ENCODE data around the gene KRTAP4-16. TPM values are rescaled to one million over a fixed set of nuclear protein-coding genes. Genes with fewer than 3 reads are reported as not detected.
"Not testable (repeated sequence)": the region's sequence is repeated elsewhere in the genome, so short reads cannot be mapped to it uniquely, and the experiment has no call there.

The KRTAP4-16 gene
- total RNA-seq, 8 experiments from 2014 or later, result 0.47 TPM; not detected in 7

DNA sequence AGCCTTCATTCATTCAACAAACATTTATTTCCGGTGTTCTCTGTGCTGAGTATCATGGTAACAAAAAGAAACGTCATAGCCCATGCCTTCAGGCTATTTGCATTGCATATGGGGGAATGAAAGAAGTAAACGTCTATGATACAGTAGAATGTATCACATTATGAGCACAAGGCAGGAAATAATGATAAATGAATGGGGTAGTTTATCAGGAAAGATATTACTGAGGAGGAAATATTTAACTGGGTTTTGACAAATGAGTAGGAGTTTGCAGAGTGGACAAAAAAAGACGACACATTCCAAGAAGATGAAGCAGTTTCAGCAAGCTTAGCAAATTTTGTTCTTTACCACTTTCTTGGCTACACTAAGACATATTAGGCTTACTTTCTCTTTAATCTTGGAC, 19.4 kb downstream of the KRTAP4-16 start:
- in situ Hi-C loops (cut with MboI; ENCODE audit: low pct_unique_long_range_greater_than_20kb in 2 of 9, low sequenced_read_pairs in 9 of 9, unreplicated experiment in 9 of 9), result no loop called here
- ATAC-seq (replicated peaks in 6 of 8), result peak in 2 of 8 experiments; percentile 37 to 59
- Histone ChIP-seq H3K27ac (no peak overlapping the region), H3K4me1 (replicated peaks in 1 of 2) (no peaks in the 10 kb centered on the region), H3K4me3 (no peak overlapping the region)
- WGBS, 10 experiments, result 25 to 79% (median 58%) methylated on average over 1 to 4 of the region's 4 CpGs

DNA sequence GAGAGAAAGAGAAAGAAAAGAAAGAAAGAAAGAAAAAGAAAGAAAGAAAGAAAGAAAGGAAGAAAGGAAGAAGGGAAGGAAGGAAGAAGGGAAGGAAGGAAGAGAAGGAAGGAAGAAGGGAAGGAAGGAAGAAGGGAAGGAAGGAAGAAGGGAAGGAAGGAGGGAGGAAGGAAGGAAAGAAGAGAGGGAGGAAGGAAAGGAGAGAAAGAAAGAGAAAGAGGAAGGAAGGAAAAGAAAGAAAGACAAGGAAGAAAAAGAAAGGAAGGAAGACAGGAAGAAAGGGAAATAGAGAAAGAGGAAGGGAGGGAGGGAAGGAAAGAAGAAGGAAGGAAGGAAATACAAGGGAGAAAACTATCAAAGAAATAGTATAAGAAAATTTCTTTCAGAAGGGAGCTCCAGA, 25.2 kb downstream of the KRTAP4-16 start:
- H3K4me1 ChIP-seq (replicated peaks in 1 of 2), result peaks cover 0 to 3% of the 10 kb centered on the region in 2 donors
- H3K4me3 ChIP-seq, result no peak overlapping the region
- in situ Hi-C loops (cut with MboI; ENCODE audit: low pct_unique_long_range_greater_than_20kb in 2 of 9, low sequenced_read_pairs in 9 of 9, unreplicated experiment in 9 of 9), result no loop called here
- H3K27ac ChIP-seq, result no peak overlapping the region
- no peak for ATAC-seq (replicated peaks in 6 of 8)

DNA sequence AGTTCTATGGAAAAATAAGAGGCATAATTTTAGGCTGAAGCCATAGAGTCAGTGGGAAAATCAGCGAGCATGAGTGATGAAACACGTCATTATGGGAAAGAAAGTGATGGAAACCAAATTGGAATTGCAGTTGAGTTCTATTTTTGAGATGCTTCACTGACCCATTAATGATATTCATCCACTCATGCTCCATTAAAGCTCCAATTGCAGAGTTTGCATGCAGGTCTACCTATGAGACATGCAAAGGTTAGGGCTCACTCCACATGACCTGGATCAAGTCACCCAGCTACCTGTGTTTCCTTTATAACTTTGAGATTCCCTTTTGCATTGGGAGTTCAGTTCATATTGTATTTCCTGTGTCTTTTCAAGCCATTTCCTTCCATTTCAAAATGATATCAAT, 28.3 kb downstream of the KRTAP4-16 start:
- in situ Hi-C loops (cut with MboI; ENCODE audit: low pct_unique_long_range_greater_than_20kb in 2 of 9, low sequenced_read_pairs in 9 of 9, unreplicated experiment in 9 of 9), result no loop called here
- peaks cover 0 to 3% of the 10 kb centered on the region in 2 donors for H3K4me1 ChIP-seq (replicated peaks in 1 of 2)
- no peak overlapping the region for H3K4me3 ChIP-seq
- no peak overlapping the region for H3K27ac ChIP-seq
- 60 to 100% (median 80%) methylated on average over 1 to 2 of the region's 2 CpGs; no CpG with 5 or more reads in 2 of the 10 experiments for WGBS, 10 experiments
- peak in 1 of 8 experiments; percentile 13 for ATAC-seq (replicated peaks in 6 of 8)

DNA sequence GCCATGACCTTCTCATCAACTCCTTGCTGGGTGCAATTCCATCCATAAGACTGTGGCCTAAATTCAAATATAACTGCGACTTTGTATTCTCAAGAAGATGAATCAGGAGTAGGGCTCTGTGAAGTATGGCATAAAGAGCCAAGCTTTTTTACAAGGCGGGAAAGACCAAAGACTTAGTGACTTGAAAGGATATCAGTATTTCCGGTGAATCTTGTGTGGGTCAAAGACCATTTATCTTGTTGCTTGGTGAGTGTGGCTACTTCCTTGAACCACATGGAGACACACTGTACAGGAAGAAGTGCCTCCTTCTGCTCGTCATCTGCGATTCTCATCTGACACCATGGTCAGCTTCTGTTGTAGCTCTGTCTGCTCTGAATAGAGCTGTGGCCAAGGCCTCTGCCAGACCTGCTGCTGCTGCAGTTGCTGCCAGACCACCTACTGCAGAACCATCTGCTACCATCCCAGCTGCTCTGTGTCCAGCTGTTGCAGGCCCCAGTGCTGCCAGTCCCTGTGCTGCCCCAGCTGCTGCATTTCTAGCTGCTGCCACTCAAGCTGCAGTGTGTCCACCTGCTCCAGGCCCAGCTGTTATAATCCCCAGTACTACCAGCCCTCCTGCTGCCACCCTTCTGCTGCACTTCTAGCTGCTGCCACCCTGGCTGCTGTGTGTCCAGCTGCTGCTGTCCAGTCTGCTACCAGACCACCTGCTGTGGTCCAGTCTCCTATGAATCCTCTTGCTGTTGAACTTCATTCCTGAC, 30.2 kb downstream of the KRTAP4-16 start:
- no peak for ATAC-seq (replicated peaks in 6 of 8)
- WGBS, 10 experiments, result 88 to 100% (median 97%) methylated on average over 1 to 5 of the region's 5 CpGs; no CpG with 5 or more reads in 3 of the 10 experiments
- in situ Hi-C loops (cut with MboI; ENCODE audit: low pct_unique_long_range_greater_than_20kb in 2 of 9, low sequenced_read_pairs in 9 of 9, unreplicated experiment in 9 of 9), result no loop called here
- no peak overlapping the region for H3K27ac ChIP-seq
- no peak overlapping the region for H3K4me3 ChIP-seq
- peaks cover 0 to 3% of the 10 kb centered on the region in 2 donors for H3K4me1 ChIP-seq (replicated peaks in 1 of 2)

DNA sequence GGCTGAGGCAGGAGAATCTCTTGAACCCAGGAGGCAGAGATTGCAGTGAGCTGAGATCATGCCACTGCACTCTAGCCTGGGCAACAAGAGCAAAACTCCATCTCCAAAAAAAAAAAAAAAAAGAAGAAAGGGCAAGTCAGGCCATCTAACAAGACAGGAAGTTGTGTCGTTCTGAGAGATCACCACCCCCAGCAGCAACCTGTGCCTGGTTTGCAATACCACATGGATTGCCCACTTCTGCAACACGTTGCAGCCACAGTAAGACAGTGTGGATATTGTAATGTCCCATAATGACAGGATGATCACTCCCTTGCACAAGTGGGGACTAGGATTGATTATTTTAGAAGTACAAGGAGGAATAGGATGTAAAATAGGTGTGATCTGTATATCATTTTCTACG, 33.0 kb downstream of the KRTAP4-16 start:
- 50 to 100% (median 83%) methylated on average over 1 to 3 of the region's 3 CpGs; no CpG with 5 or more reads in 3 of the 10 experiments for WGBS, 10 experiments
- H3K4me1 ChIP-seq (replicated peaks in 1 of 2), result peaks cover 0 to 3% of the 10 kb centered on the region in 2 donors
- H3K4me3 ChIP-seq, result no peak overlapping the region
- ATAC-seq (replicated peaks in 6 of 8), result no peak
- H3K27ac ChIP-seq, result no peak overlapping the region
- in situ Hi-C loops (cut with MboI; ENCODE audit: low pct_unique_long_range_greater_than_20kb in 2 of 9, low sequenced_read_pairs in 9 of 9, unreplicated experiment in 9 of 9), result no loop called here

DNA sequence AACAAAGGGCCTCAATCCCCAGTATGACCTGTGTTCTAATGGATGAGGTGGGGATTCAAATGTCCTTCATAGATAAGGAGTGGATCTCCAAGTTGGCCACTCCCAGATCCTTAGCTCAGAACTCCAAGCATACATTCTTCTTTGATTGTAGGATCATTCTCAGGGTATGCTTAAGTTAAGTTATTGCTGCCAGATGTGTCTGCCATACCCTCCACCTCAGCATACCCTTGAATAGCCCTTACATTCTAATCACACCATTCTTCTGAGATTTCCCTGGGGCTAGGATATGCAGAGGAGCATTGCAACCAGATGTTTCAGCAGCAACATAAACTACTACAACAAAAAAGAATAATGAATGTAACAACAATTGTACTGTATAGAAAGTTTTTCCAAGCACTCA, 34.7 kb downstream of the KRTAP4-16 start:
- peak in 3 of 8 experiments; percentile 83 to 93 (median 89) for ATAC-seq (replicated peaks in 6 of 8)
- Histone ChIP-seq H3K4me1 (replicated peaks in 1 of 2) (no peaks in the 10 kb centered on the region), H3K27ac (no peak overlapping the region), H3K4me3 (no peak overlapping the region)
- in situ Hi-C loops (cut with MboI; ENCODE audit: low pct_unique_long_range_greater_than_20kb in 2 of 9, low sequenced_read_pairs in 9 of 9, unreplicated experiment in 9 of 9), result no loop called here

DNA sequence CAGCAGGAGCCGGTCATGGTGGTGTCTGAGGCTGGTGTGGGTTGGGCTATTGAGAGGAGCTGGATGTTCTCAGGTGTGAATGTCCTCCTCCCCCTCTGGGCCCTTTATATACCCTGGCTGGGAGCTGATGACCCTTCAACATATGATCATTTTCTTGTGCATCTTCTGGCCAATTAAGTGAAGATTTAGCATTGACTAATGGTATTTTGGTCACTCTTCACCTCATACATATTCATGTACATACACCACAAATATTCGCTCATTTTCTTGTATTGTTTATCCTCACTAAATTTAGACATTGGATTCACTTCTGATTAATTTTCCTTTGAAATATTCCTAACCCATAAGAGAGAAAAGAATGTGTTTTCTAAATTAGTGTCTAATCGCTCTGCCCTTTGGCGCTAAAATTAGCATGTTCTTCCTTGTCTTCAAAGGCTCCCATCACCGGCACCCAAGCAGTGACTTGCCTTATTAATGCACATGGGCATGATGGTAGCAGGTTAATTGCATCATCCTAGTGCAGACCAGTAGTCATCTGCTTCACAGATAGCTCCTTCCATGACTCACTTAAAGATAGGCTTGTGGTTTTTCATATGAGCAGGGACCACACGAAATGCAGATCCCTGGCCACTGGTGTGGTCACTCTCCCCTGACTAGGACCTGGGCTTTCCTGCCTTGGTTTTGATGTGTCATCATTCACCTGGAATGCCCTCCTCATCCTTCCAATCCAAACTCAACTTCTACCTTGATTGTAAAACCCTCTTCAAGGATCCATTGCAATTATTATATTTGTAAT, 36.0 kb downstream of the KRTAP4-16 start, which contains the start of gene KRTAP2-4:
Gene KRTAP2-4 (minus strand): TSS at position 51 of the 796 bp plus-strand sequence. CDS start 34 bp downstream, at position 17.
- WGBS, 10 experiments, result 51 to 100% (median 91%) methylated on average over 1 to 5 of the region's 6 CpGs
- peak in 6 of 8 experiments; percentile 16 to 90 (median 56) for ATAC-seq (replicated peaks in 6 of 8)
- in situ Hi-C loops (cut with MboI; ENCODE audit: low pct_unique_long_range_greater_than_20kb in 2 of 9, low sequenced_read_pairs in 9 of 9, unreplicated experiment in 9 of 9), result no loop called here
- H3K4me1 ChIP-seq (replicated peaks in 1 of 2), result no peaks in the 10 kb centered on the region
- H3K4me3 ChIP-seq, result no peak within 1 kb of the TSS
- no peak within 1 kb of the TSS for H3K27ac ChIP-seq

DNA sequence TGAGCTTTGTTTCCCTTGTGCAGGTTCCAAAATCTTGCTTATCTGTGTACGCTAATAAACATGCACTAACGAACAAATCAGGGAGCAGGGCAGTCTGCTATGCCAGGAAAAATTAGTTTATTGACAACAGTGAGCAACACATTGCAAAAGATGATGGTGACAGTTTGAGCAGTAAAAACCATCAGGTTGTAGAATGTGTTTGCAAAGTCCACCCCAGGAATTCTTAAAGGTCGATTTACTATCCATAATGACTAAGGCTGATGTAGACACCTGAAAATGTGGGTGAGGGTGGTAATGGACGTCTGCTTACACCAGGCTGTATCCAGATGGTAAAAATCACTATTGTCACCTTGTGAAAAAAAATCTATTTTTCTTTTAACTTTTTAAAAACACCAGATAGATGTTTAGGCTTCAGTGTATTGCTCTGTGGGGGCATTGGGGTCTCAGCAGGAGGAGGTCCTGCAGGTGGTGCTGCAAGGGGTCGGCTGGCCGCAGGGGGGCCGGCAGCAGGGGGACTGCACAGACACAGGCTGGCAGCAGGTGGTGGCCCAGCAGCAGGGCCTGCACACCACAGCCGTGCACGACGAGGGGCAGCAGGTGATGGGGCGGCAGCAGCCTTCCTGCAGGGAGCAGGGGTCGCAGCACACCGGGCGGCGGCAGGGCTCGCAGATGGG, 36.9 kb downstream of the KRTAP4-16 start:
- ATAC-seq (replicated peaks in 6 of 8); H3K27ac ChIP-seq; H3K4me3 ChIP-seq; in situ Hi-C loops (cut with MboI; ENCODE audit: low pct_unique_long_range_greater_than_20kb in 2 of 9, low sequenced_read_pairs in 9 of 9, unreplicated experiment in 9 of 9); H3K4me1 ChIP-seq (replicated peaks in 1 of 2): not testable (repeated sequence)
- 46 to 95% (median 78%) methylated on average over 1 to 4 of the region's 16 CpGs; no CpG with 5 or more reads in 1 of the 10 experiments for WGBS, 10 experiments

DNA sequence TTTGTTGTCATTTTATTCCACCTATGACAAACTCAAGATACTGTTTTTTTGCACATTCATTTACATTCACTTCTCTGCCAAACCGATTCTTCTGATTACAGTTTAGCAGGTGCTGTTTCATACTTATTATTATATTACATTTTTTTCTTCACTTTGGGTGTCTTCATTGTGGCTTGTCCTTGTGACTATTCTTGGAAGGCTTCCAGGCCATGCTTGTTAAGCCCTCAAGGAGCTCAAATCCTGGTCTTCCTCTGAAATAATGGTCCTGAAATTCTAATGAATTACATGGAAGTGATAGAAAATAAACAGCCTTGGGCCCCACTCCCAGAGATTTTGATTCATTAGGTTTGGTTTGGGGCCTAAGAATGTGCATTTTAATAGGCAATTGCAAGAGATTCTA, 37.7 kb downstream of the KRTAP4-16 start:
- in situ Hi-C loops (cut with MboI; ENCODE audit: low pct_unique_long_range_greater_than_20kb in 2 of 9, low sequenced_read_pairs in 9 of 9, unreplicated experiment in 9 of 9), result no loop called here
- ATAC-seq (replicated peaks in 6 of 8), result no peak
- Histone ChIP-seq H3K4me1 (replicated peaks in 1 of 2) (no peaks in the 10 kb centered on the region), H3K27ac (no peak overlapping the region), H3K4me3 (no peak overlapping the region)
- WGBS, 10 experiments, result 56 to 100% (median 87%) methylated on average over 1 of the region's 1 CpG; no CpG with 5 or more reads in 1 of the 10 experiments

DNA sequence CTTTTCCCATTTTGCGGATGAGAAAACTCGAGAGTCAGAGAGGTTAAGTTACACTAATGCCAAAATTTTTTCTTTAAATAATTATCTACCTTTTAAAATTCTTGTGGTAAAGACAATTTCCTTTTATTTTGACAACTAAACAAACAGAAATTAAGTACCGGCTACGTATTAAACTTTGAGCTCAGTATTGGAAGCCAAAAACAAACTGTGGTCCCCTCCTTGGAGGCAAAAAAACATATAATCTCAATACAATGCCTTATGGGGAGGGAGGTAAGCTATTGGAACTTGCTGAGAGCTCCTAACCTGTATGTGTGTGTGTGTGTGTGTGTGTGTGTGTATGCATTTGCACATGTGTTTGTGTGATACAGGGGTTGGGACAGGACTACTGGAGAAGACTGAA, 38.6 kb downstream of the KRTAP4-16 start:
- 75 to 98% (median 89%) methylated on average over 2 to 4 of the region's 4 CpGs; no CpG with 5 or more reads in 2 of the 10 experiments for WGBS, 10 experiments
- in situ Hi-C loops (cut with MboI; ENCODE audit: low pct_unique_long_range_greater_than_20kb in 2 of 9, low sequenced_read_pairs in 9 of 9, unreplicated experiment in 9 of 9), result no loop called here
- Histone ChIP-seq H3K27ac (no peak overlapping the region), H3K4me1 (replicated peaks in 1 of 2) (no peaks in the 10 kb centered on the region), H3K4me3 (no peak overlapping the region)
- no peak for ATAC-seq (replicated peaks in 6 of 8)

DNA sequence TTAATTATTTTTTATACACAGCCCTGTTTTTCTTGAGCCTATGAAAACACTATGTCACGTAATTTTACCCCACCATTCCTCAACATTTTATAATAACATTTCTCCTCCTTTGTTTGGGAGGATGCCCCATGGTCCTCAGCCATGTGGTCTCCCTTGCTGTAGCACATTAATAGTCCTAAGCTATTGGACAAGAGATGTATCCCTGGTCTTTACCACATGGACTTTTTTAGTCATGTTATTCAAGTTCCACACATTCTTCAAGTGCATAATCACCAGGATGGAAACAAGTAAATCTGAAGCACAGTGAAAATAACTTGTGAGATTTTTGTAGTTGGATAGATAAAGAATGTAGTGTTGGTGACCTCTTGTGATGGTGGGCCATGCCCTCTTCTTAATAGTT, 40.0 kb downstream of the KRTAP4-16 start:
- Histone ChIP-seq H3K4me3 (no peak overlapping the region), H3K27ac (no peak overlapping the region), H3K4me1 (replicated peaks in 1 of 2) (no peaks in the 10 kb centered on the region)
- WGBS, 10 experiments, result 0 to 100% (median 76%) methylated on average over 1 of the region's 1 CpG; no CpG with 5 or more reads in 2 of the 10 experiments
- ATAC-seq (replicated peaks in 6 of 8), result peak in 1 of 8 experiments; percentile 81
- in situ Hi-C loops (cut with MboI; ENCODE audit: low pct_unique_long_range_greater_than_20kb in 2 of 9, low sequenced_read_pairs in 9 of 9, unreplicated experiment in 9 of 9), result no loop called here

DNA sequence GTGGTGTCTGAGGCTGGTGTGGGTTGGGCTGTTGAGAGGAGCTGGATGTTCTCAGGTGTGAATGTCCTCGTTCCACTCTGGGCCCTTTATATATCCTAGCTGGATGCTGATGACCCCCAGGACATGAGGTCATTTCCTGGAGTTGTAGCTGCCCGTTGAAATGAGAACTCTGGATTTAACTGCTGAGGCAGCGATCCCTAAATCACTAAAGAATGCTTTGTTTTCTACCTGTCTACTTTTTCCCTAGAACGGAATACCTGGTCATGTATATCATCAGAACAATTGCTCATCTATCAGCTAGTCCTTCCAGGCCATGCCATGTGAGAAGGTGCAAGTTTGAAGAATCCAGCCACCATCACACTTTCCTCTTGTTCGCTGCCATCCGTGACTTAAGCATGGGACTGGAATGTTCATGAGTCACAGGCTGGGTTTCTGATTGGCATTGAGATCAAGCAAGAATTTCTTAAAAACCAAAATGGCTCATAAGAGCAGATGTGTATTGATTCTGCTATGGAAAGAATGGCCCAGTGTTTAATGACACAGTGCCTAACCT, 41.9 kb downstream of the KRTAP4-16 start, which contains the start of gene KRTAP2-3:
Gene KRTAP2-3 (minus strand): TSS at position 63 of the 553 bp plus-strand sequence. CDS start 64 bp downstream, outside the sequence.
- WGBS, 10 experiments, result 12 to 100% (median 75%) methylated on average over 1 to 6 of the region's 6 CpGs; no CpG with 5 or more reads in 3 of the 10 experiments
- no peak for ATAC-seq (replicated peaks in 6 of 8)
- no peak within 1 kb of the TSS for H3K27ac ChIP-seq
- H3K4me1 ChIP-seq (replicated peaks in 1 of 2), result no peaks in the 10 kb centered on the region
- in situ Hi-C loops (cut with MboI; ENCODE audit: low pct_unique_long_range_greater_than_20kb in 2 of 9, low sequenced_read_pairs in 9 of 9, unreplicated experiment in 9 of 9), result no loop called here
- H3K4me3 ChIP-seq, result no peak within 1 kb of the TSS

All from motor neuron (in vitro differentiated cells).